GM18517 (cell line): ENCODE data around the gene C14orf93.
"Not testable (repeated sequence)": the region's sequence is repeated elsewhere in the genome, so short reads cannot be mapped to it uniquely, and the experiment has no call there.

Experiments
- ATAC-seq: cut with Tn5 transposase; IDR thresholded peaks from one replicate; pipeline ENCODE4 v1.9.1; 2021; ENCODE audit warnings: mild to moderate bottlenecking, moderate library complexity; ENCODE audit not compliant: unreplicated experiment

The C14orf93 gene

GRCh38 chr14:22976620-22977433 is 33.1 kb downstream of the C14orf93 start:
- ATAC-seq: no peak

GRCh38 chr14:22974530-22975313 is 35.2 kb downstream of the C14orf93 start:
- ATAC-seq: no peak

GRCh38 chr14:22973217-22974032 is 36.5 kb downstream of the C14orf93 start:
- no peak for ATAC-seq

GRCh38 chr14:22972313-22972930 is 37.5 kb downstream of the C14orf93 start:
- ATAC-seq: no peak

- ATAC-seq: no peak
These were observed 38.8 kb downstream of the C14orf93 start for GRCh38 chr14:22971152-22971551.

GRCh38 chr14:22966783-22967269 is 43.1 kb downstream of the C14orf93 start:
- no peak for ATAC-seq

GRCh38 chr14:22965916-22966782 is 43.8 kb downstream of the C14orf93 start:
- not testable (repeated sequence) for ATAC-seq

- no peak for ATAC-seq
These were observed 47.8 kb downstream of the C14orf93 start for GRCh38 chr14:22962061-22962676.

- ATAC-seq: no peak
These were observed 54.0 kb downstream of the C14orf93 start for GRCh38 chr14:22955702-22956569.

- ATAC-seq: no peak
These were observed 57.5 kb downstream of the C14orf93 start for GRCh38 chr14:22952418-22952817.

GRCh38 chr14:22951795-22952194 is 58.1 kb downstream of the C14orf93 start:
- ATAC-seq: not testable (repeated sequence)

- no peak for ATAC-seq
These were observed 64.3 kb downstream of the C14orf93 start for GRCh38 chr14:22945642-22946041.

- ATAC-seq: no peak
These were observed 70.3 kb downstream of the C14orf93 start for GRCh38 chr14:22939684-22940083.
